Neural cell (in vitro differentiated cells): ENCODE results near the gene HEPHL1. TPM values are rescaled to one million over a fixed set of nuclear protein-coding genes. Genes with fewer than 3 reads are reported as not detected.
A peak's percentile ranks its signal among the peaks of the same experiment; 100 is the strongest.

Experiments used
- H2AFZ ChIP-seq: fragments of 200-600, 300-800 bp; sonication (generic), shearing (Covaris generic); 2 replicates; pipeline ENCODE4 v1.6.0; 2014; ENCODE audit warnings: low read depth, mild to moderate bottlenecking, antibody characterized with exemption, low read length, moderate library complexity
- H3F3A ChIP-seq: fragments of 200-600 bp; shearing (Covaris generic); 2 replicates; pipeline ENCODE4 v1.6.1; 2016; ENCODE audit warnings: mild to moderate bottlenecking, moderate library complexity, mixed read lengths, antibody characterized with exemption, low read length; ENCODE audit not compliant: insufficient read depth, poor library complexity, severe bottlenecking
- H3K27ac ChIP-seq: fragments of 200-600, 300-800 bp; sonication (generic), shearing (Covaris generic); 2 replicates; pipeline ENCODE4 v1.5.1; 2014; ENCODE audit warnings: mild to moderate bottlenecking, low read length, moderate library complexity
- H3K27me3 ChIP-seq: fragments of 300-800, 200-600 bp; sonication (generic), shearing (Covaris generic); 2 replicates; pipeline ENCODE4 v1.6.0; 2014; ENCODE audit warnings: mild to moderate bottlenecking, low read depth, low read length, moderate library complexity; ENCODE audit not compliant: insufficient read depth
- H3K36me3 ChIP-seq: fragments of 300-800, 200-600 bp; sonication (generic), shearing (Covaris generic); 2 replicates; pipeline ENCODE4 v1.5.1; 2014; ENCODE audit warnings: mild to moderate bottlenecking, antibody characterized with exemption, low read length, moderate library complexity; ENCODE audit not compliant: insufficient read depth
- H3K4me2 ChIP-seq: fragments of 300-800, 200-600 bp; sonication (generic), shearing (Covaris generic); 2 replicates; pipeline ENCODE4 v1.6.0; 2014; ENCODE audit warnings: mild to moderate bottlenecking, low read length
- H3K4me3 ChIP-seq: fragments of 300-800, 200-600 bp; sonication (generic), shearing (Covaris generic); 2 replicates; pipeline ENCODE4 v1.5.1; 2014; ENCODE audit warnings: mild to moderate bottlenecking, low read length, moderate library complexity
- H3K79me2 ChIP-seq: fragments of 200-600 bp; shearing (Covaris generic); replicated peaks from 2 replicates; pipeline ENCODE4 v1.6.0; 2014; ENCODE audit warnings: mild to moderate bottlenecking, low read length, moderate library complexity; ENCODE audit not compliant: insufficient read depth
- H3K9ac ChIP-seq: fragments of 300-800, 200-600 bp; sonication (generic), shearing (Covaris generic); 2 replicates; pipeline ENCODE4 v1.6.1; 2016; ENCODE audit warnings: mild to moderate bottlenecking, low read length, mixed read lengths
- H3K9me2 ChIP-seq: fragments of 200-600 bp; shearing (Covaris generic); 2 replicates; pipeline ENCODE4 v1.6.1; 2016; ENCODE audit warnings: mild to moderate bottlenecking, low read length, mixed read lengths; ENCODE audit not compliant: insufficient read depth
- H3K9me3 ChIP-seq: fragments of 200-600, 300-800 bp; sonication (generic), shearing (Covaris generic); 2 replicates; pipeline ENCODE4 v1.6.1; 2016; ENCODE audit warnings: mild to moderate bottlenecking, mixed run types, low read length, moderate library complexity, mixed read lengths
- H4K20me1 ChIP-seq: fragments of 200-600 bp; shearing (Covaris generic); 2 replicates; pipeline ENCODE4 v1.6.1; 2016; ENCODE audit warnings: mild to moderate bottlenecking, mixed run types; ENCODE audit not compliant: insufficient read depth
- EP300 ChIP-seq: fragments of 450-650 bp; conservative IDR thresholded peaks from 2 replicates; pipeline ENCODE4 v1.6.1; 2014; ENCODE audit warnings: antibody characterized with exemption, mild to moderate bottlenecking, moderate library complexity; ENCODE audit not compliant: poor library complexity, severe bottlenecking
- EZH2 ChIP-seq: fragments of 200-600, 300-800 bp; shearing (Covaris generic), sonication (generic); IDR thresholded peaks from 2 replicates; pipeline ENCODE4 v1.6.1; 2014; ENCODE audit warnings: antibody characterized with exemption, low read length, borderline replicate concordance, mild to moderate bottlenecking; ENCODE audit not compliant: insufficient read depth, poor library complexity, severe bottlenecking
- MXI1 ChIP-seq: fragments of 450-650 bp; conservative IDR thresholded peaks from 2 replicates; pipeline ENCODE4 v1.6.1; 2014; ENCODE audit warnings: antibody characterized with exemption, mild to moderate bottlenecking; ENCODE audit not compliant: poor library complexity, severe bottlenecking
- POLR2AphosphoS5 ChIP-seq: IDR thresholded peaks from 2 replicates; pipeline ENCODE4 v1.6.1; 2012
- RAD21 ChIP-seq: fragments of 450-650 bp; conservative IDR thresholded peaks from 2 replicates; pipeline ENCODE4 v1.6.1; 2014; ENCODE audit warnings: antibody characterized with exemption, mild to moderate bottlenecking, moderate library complexity
- SMC3 ChIP-seq: fragments of 450-650 bp; conservative IDR thresholded peaks from 2 replicates; pipeline ENCODE4 v1.6.1; 2014; ENCODE audit warnings: antibody characterized with exemption, mild to moderate bottlenecking, moderate library complexity; ENCODE audit not compliant: poor library complexity
- TAF1 ChIP-seq: IDR thresholded peaks from 2 replicates; pipeline ENCODE4 v1.6.1; 2012; ENCODE audit warnings: low read depth
- polyA plus RNA-seq: library from polyadenylated mRNA; depleted of rRNA; stranded (reverse); fragments of >200 nt; gene quantifications from 2 replicates; pipeline ENCODE4 v1.2.3, GENCODE V29; 2014
- TF ChIP-seq, protein P1 (sequence below): IDR thresholded peaks from 2 replicates; pipeline ENCODE4 v1.6.1; 2012; ENCODE audit warnings: borderline replicate concordance
- TF ChIP-seq, protein P2 (sequence below): fragments of 450-650 bp; IDR thresholded peaks from 2 replicates; pipeline ENCODE4 v1.5.1; 2014; ENCODE audit warnings: antibody characterized with exemption, mild to moderate bottlenecking, moderate library complexity; ENCODE audit not compliant: poor library complexity, severe bottlenecking

Gene HEPHL1
- polyA plus RNA-seq, 1 donor from 2014 or later, result not detected

DNA sequence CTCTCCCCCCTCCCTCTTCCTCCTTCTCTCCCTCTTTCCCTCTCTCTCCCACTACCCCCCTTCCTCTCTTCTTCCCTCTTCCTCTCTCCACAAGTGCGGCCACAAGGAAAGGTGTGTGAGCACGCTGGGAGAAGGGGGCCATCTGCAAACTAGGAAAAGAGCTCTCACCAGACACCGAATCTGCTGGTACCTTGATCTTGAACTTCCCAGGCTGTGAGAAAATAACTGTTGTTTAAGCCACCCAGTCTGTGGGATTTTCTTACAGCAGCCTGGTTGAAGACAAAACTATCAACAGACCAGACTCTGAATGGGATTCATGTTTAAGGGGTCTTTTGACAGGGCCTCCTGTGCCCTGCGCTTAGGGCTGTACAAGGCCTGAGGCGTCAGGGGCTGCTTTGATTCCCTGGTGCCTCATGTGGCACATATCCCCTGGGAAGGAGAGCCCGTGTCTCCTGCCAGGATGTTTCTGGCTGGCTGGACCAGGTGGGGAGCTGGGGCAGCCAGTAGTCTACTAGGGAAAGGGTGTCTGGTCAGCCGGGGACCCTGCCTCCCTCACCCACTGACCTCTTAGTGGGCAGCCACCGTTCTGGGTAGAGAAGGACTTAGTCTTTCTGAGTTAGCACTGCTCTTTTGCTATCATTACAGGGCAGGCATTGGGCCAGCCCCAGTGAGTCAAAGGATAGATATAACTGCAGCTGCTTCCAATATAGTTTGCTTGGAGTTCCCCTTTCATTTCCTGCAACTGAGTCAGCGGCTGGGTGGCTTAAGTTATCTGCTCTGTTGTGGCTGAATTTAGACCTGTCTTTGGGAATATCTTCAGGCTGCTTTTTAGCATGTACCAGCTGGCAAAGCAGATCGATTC lies 113.7 kb downstream of the HEPHL1 start:
- H3K4me2 ChIP-seq, result no peak overlapping the region
- peaks cover 89% of the 10 kb centered on the region for H3K79me2 ChIP-seq
- no peaks in the 10 kb centered on the region for H3K9me3 ChIP-seq
- TF ChIP-seq SMC3 (no peak), MXI1 (no peak), EP300 (no peak), POLR2AphosphoS5 (no peak), TAF1 (no peak), EZH2 (no peak), RAD21 (no peak)
- TF ChIP-seq, protein P1, sequence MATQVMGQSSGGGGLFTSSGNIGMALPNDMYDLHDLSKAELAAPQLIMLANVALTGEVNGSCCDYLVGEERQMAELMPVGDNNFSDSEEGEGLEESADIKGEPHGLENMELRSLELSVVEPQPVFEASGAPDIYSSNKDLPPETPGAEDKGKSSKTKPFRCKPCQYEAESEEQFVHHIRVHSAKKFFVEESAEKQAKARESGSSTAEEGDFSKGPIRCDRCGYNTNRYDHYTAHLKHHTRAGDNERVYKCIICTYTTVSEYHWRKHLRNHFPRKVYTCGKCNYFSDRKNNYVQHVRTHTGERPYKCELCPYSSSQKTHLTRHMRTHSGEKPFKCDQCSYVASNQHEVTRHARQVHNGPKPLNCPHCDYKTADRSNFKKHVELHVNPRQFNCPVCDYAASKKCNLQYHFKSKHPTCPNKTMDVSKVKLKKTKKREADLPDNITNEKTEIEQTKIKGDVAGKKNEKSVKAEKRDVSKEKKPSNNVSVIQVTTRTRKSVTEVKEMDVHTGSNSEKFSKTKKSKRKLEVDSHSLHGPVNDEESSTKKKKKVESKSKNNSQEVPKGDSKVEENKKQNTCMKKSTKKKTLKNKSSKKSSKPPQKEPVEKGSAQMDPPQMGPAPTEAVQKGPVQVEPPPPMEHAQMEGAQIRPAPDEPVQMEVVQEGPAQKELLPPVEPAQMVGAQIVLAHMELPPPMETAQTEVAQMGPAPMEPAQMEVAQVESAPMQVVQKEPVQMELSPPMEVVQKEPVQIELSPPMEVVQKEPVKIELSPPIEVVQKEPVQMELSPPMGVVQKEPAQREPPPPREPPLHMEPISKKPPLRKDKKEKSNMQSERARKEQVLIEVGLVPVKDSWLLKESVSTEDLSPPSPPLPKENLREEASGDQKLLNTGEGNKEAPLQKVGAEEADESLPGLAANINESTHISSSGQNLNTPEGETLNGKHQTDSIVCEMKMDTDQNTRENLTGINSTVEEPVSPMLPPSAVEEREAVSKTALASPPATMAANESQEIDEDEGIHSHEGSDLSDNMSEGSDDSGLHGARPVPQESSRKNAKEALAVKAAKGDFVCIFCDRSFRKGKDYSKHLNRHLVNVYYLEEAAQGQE, result no peak
- TF ChIP-seq, protein P2, sequence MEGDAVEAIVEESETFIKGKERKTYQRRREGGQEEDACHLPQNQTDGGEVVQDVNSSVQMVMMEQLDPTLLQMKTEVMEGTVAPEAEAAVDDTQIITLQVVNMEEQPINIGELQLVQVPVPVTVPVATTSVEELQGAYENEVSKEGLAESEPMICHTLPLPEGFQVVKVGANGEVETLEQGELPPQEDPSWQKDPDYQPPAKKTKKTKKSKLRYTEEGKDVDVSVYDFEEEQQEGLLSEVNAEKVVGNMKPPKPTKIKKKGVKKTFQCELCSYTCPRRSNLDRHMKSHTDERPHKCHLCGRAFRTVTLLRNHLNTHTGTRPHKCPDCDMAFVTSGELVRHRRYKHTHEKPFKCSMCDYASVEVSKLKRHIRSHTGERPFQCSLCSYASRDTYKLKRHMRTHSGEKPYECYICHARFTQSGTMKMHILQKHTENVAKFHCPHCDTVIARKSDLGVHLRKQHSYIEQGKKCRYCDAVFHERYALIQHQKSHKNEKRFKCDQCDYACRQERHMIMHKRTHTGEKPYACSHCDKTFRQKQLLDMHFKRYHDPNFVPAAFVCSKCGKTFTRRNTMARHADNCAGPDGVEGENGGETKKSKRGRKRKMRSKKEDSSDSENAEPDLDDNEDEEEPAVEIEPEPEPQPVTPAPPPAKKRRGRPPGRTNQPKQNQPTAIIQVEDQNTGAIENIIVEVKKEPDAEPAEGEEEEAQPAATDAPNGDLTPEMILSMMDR, result no peak
- H3K36me3 ChIP-seq, result no peaks in the 10 kb centered on the region
- peaks cover 11% of the 10 kb centered on the region for H4K20me1 ChIP-seq
- no peak overlapping the region for H3K27ac ChIP-seq
- no peak overlapping the region for H2AFZ ChIP-seq
- H3K9ac ChIP-seq, result no peak overlapping the region
- H3F3A ChIP-seq, result no peaks in the 10 kb centered on the region
- no peaks in the 10 kb centered on the region for H3K27me3 ChIP-seq
- H3K4me3 ChIP-seq, result no peak overlapping the region
- H3K9me2 ChIP-seq, result no peaks in the 10 kb centered on the region

DNA sequence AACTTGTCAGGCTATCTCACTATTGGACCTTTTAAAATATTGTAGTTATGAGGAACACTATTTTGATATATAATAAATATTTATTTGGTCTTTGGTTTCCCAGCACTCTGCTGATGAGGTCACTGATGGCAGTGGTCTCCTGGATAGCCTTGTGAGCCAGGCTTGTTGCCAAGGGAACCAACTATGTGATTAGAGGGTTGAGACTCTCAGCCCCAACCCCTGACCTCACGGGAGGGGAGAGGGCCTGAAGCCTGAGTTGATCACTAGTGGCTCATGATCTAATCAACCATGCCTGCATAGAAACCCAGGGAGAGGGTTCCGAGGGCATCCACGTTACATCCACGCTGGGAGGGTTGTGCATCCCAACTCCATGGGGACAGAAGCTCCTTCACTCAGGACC lies 118.3 kb downstream of the HEPHL1 start:
- Histone ChIP-seq H3K4me2 (no peak overlapping the region), H3F3A (no peaks in the 10 kb centered on the region), H2AFZ (no peak overlapping the region), H3K9me2 (no peaks in the 10 kb centered on the region), H3K4me3 (no peak overlapping the region), H3K36me3 (no peaks in the 10 kb centered on the region), H3K27ac (peak overlapping the region; percentile 19), H3K27me3 (no peaks in the 10 kb centered on the region), H3K79me2 (peaks cover 88% of the 10 kb centered on the region), H3K9me3 (no peaks in the 10 kb centered on the region), H4K20me1 (no peaks in the 10 kb centered on the region), H3K9ac (no peak overlapping the region)
- TF ChIP-seq EZH2 (no peak), MXI1 (no peak), EP300 (no peak), TAF1 (no peak), RAD21 (no peak), SMC3 (no peak), POLR2AphosphoS5 (no peak)
- TF ChIP-seq, protein P2, result no peak
- TF ChIP-seq, protein P1, result no peak
